T-helper 22 cell (primary cell): ENCODE data around the gene INPP5A.

Experiments used
- DNase-seq: peaks from one replicate; pipeline ENCODE4 v3.0.0-alpha.2; 2020; ENCODE audit warnings: low read depth

INPP5A gene

DNA sequence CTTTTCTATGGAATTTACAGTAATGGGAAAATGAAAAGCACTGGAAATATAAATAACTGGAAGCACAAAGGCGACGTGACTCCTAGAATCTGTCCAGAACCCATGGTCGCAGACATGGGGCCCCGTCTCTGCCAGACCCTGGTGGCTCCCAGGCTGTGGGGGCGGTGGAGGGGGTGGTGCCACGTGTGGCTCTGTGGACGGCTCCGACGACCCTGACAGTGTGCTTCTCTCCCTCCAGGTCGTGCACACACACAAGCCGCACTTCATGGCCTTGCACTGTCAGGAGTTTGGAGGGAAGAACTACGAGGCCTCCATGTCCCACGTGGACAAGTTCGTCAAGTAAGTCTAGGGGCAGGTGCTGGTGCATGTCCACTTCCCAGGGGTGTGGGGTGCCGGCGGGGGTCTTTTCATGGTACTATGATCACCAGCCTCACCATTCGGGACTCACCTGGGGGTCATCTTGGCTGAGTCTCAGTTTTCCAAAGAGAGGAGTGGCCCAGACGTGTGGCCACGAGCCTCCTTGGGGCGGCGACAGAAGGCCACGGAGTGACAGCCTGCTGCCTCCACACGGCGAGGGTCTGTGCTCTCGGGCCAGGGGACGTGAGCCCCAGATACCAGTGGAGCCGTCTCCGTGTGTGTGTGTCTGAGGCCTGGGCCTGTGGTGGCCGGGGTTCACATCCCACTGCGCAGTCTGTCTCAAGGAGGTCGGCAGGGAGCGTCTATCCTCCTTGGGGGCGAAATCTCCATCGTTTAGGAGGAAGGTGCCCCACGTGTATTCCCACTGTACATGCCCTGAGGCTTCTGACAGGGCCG, 108.2 kb downstream of the INPP5A start:
- DNase-seq = no peak

GRCh38 chr10:132646443-132647097, 109.0 kb downstream of the INPP5A start:
- DNase-seq = no peak

- DNase-seq = no peak
Measured at GRCh38 chr10:132647424-132647823, 109.8 kb downstream of the INPP5A start.

- no peak for DNase-seq
Measured at GRCh38 chr10:132648072-132648850, 110.7 kb downstream of the INPP5A start.

GRCh38 chr10:132648851-132649528, 111.4 kb downstream of the INPP5A start:
- no peak for DNase-seq

DNA sequence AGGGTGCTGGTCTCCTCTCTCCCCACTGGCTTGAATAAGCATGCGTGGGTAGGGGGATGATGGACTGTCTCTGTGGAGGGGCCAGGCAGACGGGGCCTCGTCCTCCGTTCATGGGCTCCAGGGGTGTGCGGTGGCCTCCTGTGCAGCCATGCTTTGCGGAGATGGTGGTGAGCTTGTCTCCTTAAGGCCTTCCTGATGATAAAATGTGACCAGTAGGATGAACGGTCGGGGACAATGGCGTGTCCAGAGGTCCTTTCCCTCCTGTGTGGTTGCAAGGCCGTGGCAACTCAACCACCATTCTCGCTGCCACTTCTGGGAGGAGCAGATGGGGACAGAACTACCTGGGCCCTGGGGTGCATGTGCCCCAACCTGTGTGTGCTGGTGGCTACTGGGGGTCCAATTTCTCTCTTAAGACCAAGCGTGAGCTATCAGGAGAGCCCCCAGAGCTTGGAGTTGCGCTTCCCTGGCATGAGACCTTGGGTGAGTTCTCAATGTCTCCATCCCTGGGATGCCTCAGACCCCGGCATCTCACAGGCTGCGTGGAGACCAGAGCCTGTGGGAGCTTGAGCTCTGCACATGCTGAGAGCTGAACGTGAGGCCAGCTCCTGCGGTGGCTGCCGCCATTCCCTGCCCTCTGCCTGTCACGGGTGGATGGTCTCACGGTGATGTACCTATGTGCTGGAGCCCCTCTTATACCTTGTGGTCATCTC, 112.2 kb downstream of the INPP5A start:
- no peak for DNase-seq

- no peak for DNase-seq
Measured at GRCh38 chr10:132650611-132651250, 113.1 kb downstream of the INPP5A start.

GRCh38 chr10:132651511-132652029, 114.0 kb downstream of the INPP5A start:
- DNase-seq = no peak

GRCh38 chr10:132652446-132652845, 114.9 kb downstream of the INPP5A start:
- no peak for DNase-seq

DNA sequence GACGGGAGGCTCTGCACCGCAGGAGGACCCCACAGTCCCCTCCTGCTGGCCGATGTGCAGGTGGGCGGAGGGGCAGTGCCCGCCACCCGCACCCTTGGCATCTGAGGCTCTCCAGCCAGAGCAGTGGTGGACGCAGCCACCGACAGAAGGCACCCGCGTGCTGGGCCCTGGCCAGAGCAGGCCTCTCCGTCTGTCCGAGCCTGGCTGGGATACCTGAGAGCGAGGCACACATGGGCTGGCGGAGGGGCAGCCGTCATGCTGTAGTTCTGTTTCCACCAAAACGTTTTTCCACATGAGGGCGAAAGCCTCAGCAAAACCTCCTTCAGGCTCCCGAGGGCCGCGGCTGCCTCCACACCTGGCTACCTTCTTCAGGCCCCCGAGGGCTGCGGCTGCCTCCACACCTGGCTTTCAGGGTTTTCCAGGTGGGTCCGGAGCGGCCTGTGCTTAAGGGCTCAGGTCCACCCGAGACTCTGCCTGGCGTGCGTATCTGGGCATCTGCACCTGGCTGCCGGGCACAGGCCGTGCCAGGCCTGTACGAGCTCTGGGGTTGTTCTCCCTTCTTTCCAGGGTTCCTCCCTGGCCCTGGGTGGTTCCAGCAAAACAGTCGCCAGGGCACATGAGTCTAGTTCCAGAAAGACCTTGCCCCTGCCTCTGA, 115.5 kb downstream of the INPP5A start:
- DNase-seq = no peak

- DNase-seq = no peak
Measured at GRCh38 chr10:132653721-132654120, 116.1 kb downstream of the INPP5A start.

DNA sequence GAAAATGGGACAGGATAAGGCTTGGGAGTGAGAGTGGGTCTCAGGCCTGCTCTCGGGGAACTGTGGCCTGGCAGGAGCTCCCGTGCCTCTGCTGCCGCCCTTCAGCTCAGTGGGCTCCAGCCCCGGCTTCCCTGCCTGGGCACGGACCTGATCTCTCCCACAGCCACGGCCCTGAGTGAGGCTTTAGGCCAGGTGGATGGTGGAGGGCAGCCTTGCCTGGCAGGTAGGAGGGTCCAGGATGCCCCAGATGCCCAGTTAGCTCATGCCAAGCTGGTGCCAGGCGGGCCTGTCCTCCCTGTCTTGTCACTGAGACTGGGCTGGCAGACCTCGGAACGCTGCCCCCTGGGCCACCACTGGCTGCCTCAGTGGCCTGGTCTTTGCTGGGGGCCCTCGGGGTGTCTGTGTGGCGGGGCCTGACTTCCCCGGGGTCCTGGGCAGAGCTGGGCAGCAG, 116.6 kb downstream of the INPP5A start:
- DNase-seq = no peak

DNA sequence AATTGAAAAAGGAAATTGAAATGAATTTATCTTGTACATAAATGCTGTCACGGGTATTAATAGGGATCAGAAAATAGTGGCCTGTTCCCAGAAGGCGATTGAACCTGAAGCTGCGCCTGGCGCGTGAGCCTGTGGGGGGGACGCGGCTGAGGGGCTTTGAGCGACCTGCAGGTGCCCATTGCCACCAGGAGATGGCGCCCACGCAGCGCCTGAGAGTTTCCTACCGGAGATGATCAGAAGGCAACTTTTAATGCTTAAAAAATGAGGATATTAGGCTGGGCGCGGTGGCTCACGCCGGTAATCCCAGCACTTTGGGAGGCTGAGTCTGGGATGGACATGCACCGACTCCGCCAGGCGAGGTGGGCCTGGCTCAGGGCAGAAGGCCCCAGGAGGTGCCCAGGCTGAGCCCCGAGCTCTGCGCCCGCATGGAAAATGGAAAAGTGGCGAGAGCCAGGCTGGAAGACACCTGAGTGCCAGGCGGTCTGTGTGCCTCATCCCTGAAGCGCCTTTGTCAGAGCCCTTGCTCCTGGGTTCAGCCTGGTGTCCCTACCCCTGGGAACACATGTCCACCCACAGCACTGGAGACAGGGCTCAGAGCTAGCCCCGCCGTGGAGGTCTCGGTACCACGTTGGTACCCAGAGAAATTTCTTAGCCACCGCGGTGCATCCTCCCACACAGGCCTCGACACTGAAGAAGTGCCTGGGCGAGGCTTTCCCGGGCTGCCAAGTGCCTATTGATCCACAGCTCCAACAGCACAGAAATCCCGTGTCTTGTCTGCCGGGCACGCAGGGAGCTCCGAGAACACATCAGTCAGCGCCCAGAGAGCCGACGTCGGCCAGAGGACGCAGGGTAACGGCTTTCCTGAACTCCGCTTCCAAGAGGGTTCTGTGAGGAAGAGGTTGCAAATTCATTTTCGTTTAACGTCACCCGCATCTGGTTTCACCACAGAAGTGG, 117.4 kb downstream of the INPP5A start:
- DNase-seq = no peak

GRCh38 chr10:132655735-132656134, 118.1 kb downstream of the INPP5A start:
- DNase-seq = no peak

GRCh38 chr10:132656283-132657126, 118.9 kb downstream of the INPP5A start:
- no peak for DNase-seq

DNA sequence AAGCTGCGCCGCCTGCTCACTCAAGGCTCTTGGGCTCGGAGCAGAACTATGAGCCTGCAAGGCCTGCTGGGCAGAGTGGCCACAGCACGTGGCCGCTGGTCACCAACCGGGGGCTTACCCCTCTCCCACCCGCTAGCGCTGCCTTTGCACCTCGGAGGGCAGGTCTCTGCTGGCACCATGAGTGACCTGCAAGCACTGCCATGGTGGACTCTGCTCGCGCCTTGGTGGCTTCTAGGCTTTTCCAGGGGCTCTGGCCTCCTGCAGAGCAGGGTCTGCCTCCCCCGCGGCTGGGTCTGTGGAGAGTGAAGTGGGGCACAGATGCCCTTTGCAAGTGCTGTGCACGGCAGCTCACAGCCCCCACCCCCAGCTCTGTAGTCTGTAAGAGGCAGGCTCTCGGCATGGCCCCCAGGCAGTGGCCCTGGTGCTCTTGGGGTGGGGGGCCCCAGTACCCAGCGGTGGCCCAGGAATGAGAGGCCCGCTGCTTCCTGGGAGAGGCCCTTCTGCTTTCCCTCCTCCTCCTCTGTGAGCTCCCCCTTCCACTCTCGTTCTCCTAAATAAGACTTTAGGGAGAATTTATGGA, 119.6 kb downstream of the INPP5A start:
- no peak for DNase-seq

GRCh38 chr10:132657748-132658147, 120.2 kb downstream of the INPP5A start:
- DNase-seq = no peak
